BJ (cell line): ENCODE measurements around the gene PTPN23. TPM values are rescaled to one million over a fixed set of nuclear protein-coding genes. Genes with fewer than 3 reads are reported as not detected.
"Not testable (repeated sequence)": the region's sequence is repeated elsewhere in the genome, so short reads cannot be mapped to it uniquely, and the experiment has no call there.

ENCODE experiments used
- CTCF ChIA-PET: fragments of 350-600 bp; formaldehyde crosslinking; extraction: SDS; loops from one replicate; lab custom pipeline; 2021; ENCODE audit warnings: antibody characterized with exemption, inconsistent platforms; lab: Yijun Ruan, JAX
- POLR2A ChIA-PET: fragments of 300-600 bp; sonication (Branson Sonifier 250); formaldehyde crosslinking; extraction: SDS; loops from one replicate; lab custom pipeline; 2021; ENCODE audit warnings: antibody characterized with exemption; lab: Charles Lee
- DNase-seq: peaks from one replicate; pipeline ENCODE4 v3.0.0-alpha.2; 2011; ENCODE audit warnings: low read depth
- H3K27me3 ChIP-seq: 2 replicates; pipeline ENCODE4 v1.6.0; 2011; ENCODE audit warnings: low read length; ENCODE audit not compliant: control insufficient read depth, insufficient read depth
- H3K36me3 ChIP-seq: 2 replicates; pipeline ENCODE4 v1.5.1; 2011; ENCODE audit warnings: low read length; ENCODE audit not compliant: control insufficient read depth, insufficient read depth
- H3K4me3 ChIP-seq: 2 replicates; pipeline ENCODE4 v1.5.1; 2011; ENCODE audit warnings: low read depth, mild to moderate bottlenecking, control low read depth, low read length
- polyA plus RNA-seq: library from polyadenylated mRNA; depleted of rRNA; stranded (reverse); fragments of >200 nt; gene quantifications from 2 replicates; pipeline ENCODE4 v1.2.3, GENCODE V29; 2011
- TF ChIP-seq, protein P1 (sequence below): IDR thresholded peaks from 2 replicates; pipeline ENCODE4 v1.5.1; 2011; ENCODE audit warnings: low read depth, mild to moderate bottlenecking, control low read depth, inconsistent platforms, low read length, moderate library complexity; ENCODE audit not compliant: insufficient read depth

Gene PTPN23
- polyA plus RNA-seq, 1 experiment, result 2.5 TPM

DNA sequence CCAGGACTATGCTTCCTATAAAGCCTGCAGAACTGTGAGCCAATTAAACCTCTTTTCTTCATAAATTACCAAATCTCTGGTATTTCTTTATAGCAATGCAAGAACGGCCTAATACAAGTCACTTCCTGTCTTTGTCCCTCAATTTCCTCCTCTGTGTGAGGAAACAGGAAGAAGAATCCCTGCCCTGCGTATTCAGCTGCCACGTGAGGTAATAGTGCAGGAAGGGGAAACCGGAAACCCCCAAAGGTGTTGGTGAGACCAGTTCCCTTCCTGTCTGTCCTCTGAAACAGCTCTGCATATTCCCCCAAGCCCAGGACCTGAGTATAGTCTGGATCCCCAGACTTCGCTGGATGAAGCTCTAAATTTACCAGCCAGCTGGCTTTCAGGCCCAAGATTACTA is 18.1 kb upstream of the PTPN23 start:
- CTCF ChIA-PET, result interaction anchor here (0.8 to 1.4 kb wide), 2 partner anchors 14 to 453 kb away, joined by 3 read pairs; no protein-coding TSS in a partner anchor
- no peak for DNase-seq
- POLR2A ChIA-PET, result no interaction called here
- H3K27me3 ChIP-seq, result no peaks in the 10 kb centered on the region
- TF ChIP-seq, protein P1, sequence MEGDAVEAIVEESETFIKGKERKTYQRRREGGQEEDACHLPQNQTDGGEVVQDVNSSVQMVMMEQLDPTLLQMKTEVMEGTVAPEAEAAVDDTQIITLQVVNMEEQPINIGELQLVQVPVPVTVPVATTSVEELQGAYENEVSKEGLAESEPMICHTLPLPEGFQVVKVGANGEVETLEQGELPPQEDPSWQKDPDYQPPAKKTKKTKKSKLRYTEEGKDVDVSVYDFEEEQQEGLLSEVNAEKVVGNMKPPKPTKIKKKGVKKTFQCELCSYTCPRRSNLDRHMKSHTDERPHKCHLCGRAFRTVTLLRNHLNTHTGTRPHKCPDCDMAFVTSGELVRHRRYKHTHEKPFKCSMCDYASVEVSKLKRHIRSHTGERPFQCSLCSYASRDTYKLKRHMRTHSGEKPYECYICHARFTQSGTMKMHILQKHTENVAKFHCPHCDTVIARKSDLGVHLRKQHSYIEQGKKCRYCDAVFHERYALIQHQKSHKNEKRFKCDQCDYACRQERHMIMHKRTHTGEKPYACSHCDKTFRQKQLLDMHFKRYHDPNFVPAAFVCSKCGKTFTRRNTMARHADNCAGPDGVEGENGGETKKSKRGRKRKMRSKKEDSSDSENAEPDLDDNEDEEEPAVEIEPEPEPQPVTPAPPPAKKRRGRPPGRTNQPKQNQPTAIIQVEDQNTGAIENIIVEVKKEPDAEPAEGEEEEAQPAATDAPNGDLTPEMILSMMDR, result no peak
- H3K4me3 ChIP-seq, result no peak overlapping the region
- H3K36me3 ChIP-seq, result no peaks in the 10 kb centered on the region

DNA sequence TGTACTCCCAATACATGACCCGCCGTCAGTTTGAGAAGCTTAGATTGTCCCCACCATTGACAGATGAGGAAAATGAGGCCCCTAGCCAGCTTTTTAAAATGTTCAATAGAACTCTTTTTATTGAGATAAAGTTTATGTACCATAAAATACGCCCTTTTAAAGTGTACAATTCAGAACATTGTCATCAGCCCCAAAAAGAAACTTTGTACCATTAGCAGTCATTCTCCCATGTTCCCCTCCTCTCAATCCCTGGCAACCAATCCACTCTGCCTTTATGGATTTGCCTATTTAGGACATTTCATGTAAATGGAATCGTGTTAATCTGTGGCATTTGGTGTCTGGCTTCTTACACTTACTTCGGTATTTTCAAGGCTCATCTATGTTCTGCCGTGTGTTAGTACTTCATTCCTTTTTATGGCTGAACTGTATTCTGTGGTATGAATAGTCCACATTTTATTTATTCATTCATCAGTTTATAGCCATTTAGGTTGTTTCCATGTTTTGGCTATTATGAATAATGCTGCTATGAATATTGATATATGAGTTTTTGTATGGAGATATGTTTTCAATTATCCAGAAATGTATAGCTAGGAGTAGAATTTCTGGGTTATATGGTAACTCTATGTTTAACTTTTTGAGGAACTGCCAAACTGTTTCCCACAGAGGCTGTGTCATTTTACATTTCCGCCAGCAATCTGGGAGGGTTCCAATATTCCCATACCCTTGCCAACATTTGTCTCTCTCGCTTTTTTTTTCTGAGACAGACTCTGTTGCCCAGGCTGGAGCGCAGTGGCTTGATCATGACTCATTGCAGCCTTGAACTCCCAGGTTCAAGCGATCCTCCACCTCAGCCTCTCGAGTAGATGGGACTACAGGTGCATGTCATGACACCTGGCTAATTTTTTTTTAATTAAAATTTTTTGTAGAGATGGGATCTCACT is 15.3 kb upstream of the PTPN23 start:
- no peak overlapping the region for H3K4me3 ChIP-seq
- TF ChIP-seq, protein P1, result no peak
- ChIA-PET POLR2A (no interaction called here), CTCF (interaction anchor here (1.2 kb wide), 1 partner anchor 660 kb away, joined by 3 read pairs; no protein-coding TSS in a partner anchor)
- no peaks in the 10 kb centered on the region for H3K36me3 ChIP-seq
- H3K27me3 ChIP-seq, result no peaks in the 10 kb centered on the region
- peak; percentile 19 for DNase-seq

DNA sequence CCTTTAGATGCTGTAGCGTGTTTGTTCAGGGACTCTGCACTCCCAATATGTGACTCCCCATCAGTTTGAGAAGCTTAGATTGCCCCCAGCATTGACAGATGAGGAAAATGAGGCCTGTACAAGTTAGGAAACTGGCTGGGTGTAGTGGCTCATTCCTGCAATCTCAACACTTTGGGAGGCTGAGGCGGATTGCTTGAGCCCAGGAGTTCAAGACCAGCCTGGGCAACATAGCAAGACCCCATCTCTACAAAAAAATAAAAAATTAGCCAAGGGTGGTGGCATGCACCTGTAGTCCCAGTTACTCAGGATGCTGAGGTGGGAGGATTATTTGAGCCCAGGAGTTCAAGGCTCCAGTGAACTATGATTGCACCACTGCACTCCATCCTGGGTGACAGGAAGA is 14.0 kb upstream of the PTPN23 start:
- no peaks in the 10 kb centered on the region for H3K27me3 ChIP-seq
- no peak for DNase-seq
- TF ChIP-seq, protein P1, result no peak
- no peak overlapping the region for H3K4me3 ChIP-seq
- POLR2A ChIA-PET, result interaction anchor here (0.7 kb wide), 1 partner anchor 33 kb away, joined by 4 read pairs; no protein-coding TSS in a partner anchor
- no peaks in the 10 kb centered on the region for H3K36me3 ChIP-seq
- CTCF ChIA-PET, result no interaction called here

DNA sequence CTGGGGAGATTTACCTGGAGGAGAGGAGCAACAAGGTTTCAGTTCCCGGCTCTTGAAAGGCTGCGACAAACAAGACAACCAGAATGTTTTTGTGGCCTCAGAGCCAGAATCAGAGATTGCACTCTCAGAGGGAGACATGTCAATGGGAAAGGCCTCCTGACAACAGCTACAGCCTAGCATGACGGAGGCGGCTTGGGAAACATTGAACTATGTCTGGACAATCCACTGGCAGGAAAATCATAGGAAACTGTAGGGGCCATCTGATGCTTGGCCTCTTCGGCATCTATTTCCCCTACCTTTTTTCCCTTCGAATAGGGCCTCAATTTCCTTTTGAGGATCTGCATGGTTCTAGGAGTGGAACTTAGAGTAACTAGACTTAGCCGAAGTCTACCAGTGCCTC is 13.2 kb upstream of the PTPN23 start:
- CTCF ChIA-PET, result no interaction called here
- TF ChIP-seq, protein P1, result no peak
- no peaks in the 10 kb centered on the region for H3K36me3 ChIP-seq
- no peak for DNase-seq
- H3K27me3 ChIP-seq, result no peaks in the 10 kb centered on the region; the same call in 1 of the 2 replicates
- no peak overlapping the region for H3K4me3 ChIP-seq
- POLR2A ChIA-PET, result no interaction called here

DNA sequence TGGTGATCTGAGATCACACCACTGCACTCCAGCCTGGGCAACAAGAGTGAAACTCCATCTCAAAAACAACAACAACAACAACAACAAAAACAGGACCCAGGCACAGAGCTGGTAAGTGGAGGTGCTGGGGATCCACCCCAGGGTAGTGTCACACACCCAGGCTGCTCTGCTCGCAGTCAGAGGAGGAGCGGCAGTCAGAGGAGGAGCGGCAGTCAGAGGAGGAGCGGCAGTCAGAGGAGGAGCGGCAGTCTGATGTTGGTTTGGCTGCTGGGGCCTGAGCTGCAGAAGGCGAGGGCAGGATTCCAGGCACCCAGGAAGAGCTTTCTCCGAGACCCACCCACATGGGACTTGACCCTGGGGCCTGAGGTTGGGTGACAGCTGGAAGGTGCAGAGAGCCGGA is 10.8 kb upstream of the PTPN23 start:
- POLR2A ChIA-PET, H3K36me3 ChIP-seq, DNase-seq, H3K4me3 ChIP-seq, H3K27me3 ChIP-seq: not testable (repeated sequence)
- CTCF ChIA-PET, result interaction anchor here (0.6 to 1.4 kb wide), 5 partner anchors 11 to 667 kb away, joined by 3 to 7 read pairs (median 3); no protein-coding TSS in a partner anchor
